ENCODE results near the gene HIRA. TPM values are rescaled to one million over a fixed set of nuclear protein-coding genes. Genes with fewer than 3 reads are reported as not detected.

HIRA gene
- total RNA-seq, 2 donors from 2014 or later, result 15.3 to 21.8 TPM

- Histone ChIP-seq H3K4me3 (no peak overlapping the region), H3K9me3 (no peaks in the 10 kb centered on the region), H3K27me3 (replicated peaks; ENCODE audit: insufficient read depth) (no peaks in the 10 kb centered on the region), H3K4me1 (replicated peaks) (no peaks in the 10 kb centered on the region), H3K36me3 (peaks cover 0 to 8% of the 10 kb centered on the region in 2 donors), H3K27ac (no peak overlapping the region)
- TF ChIP-seq POLR2A (IDR thresholded peaks at IDR 0.05) (no peak), CTCF (IDR thresholded peaks at IDR 0.05) (no peak), POLR2AphosphoS5 (IDR thresholded peaks at IDR 0.05) (no peak)
- WGBS, result 96% methylated on average over 6 of the region's 6 CpGs
- intact Hi-C loops (cut with DNase I), result no loop called here
- DNase-seq (ENCODE audit: low spot score), result no peak
Measured at GRCh38 chr22:19400881-19401280, 30.7 kb downstream of the HIRA start.

- Histone ChIP-seq H3K4me1 (replicated peaks) (no peaks in the 10 kb centered on the region), H3K27me3 (replicated peaks; ENCODE audit: insufficient read depth) (no peaks in the 10 kb centered on the region), H3K36me3 (peaks cover 0 to 9% of the 10 kb centered on the region in 2 donors), H3K4me3 (no peak overlapping the region), H3K9me3 (no peaks in the 10 kb centered on the region), H3K27ac (no peak overlapping the region)
- intact Hi-C loops (cut with DNase I), result no loop called here
- WGBS, result 89% methylated on average over 2 of the region's 2 CpGs
- no peak for DNase-seq (ENCODE audit: low spot score)
- TF ChIP-seq POLR2A (IDR thresholded peaks at IDR 0.05) (no peak), POLR2AphosphoS5 (IDR thresholded peaks at IDR 0.05) (no peak), CTCF (IDR thresholded peaks at IDR 0.05) (no peak)
Measured at GRCh38 chr22:19398652-19399051, 32.9 kb downstream of the HIRA start.

- Histone ChIP-seq H3K27me3 (replicated peaks; ENCODE audit: insufficient read depth) (no peaks in the 10 kb centered on the region), H3K4me1 (replicated peaks) (no peaks in the 10 kb centered on the region), H3K36me3 (peaks cover 0 to 11% of the 10 kb centered on the region in 2 donors), H3K4me3 (no peak overlapping the region), H3K27ac (no peak overlapping the region), H3K9me3 (no peaks in the 10 kb centered on the region)
- WGBS, result 76% methylated on average over 6 of the region's 6 CpGs
- TF ChIP-seq POLR2A (IDR thresholded peaks at IDR 0.05), result no peak
- TF ChIP-seq POLR2AphosphoS5 (IDR thresholded peaks at IDR 0.05), result no peak
- TF ChIP-seq CTCF (IDR thresholded peaks at IDR 0.05), result no peak
- DNase-seq (ENCODE audit: low spot score), result no peak
- intact Hi-C loops (cut with DNase I), result no loop called here
Measured at GRCh38 chr22:19398206-19398605, 33.3 kb downstream of the HIRA start.

GRCh38 chr22:19397734-19398104, 33.8 kb downstream of the HIRA start:
- Histone ChIP-seq H3K4me3 (no peak overlapping the region), H3K27ac (no peak overlapping the region), H3K27me3 (replicated peaks; ENCODE audit: insufficient read depth) (no peaks in the 10 kb centered on the region), H3K9me3 (no peaks in the 10 kb centered on the region), H3K4me1 (replicated peaks) (no peaks in the 10 kb centered on the region), H3K36me3 (peaks cover 0 to 11% of the 10 kb centered on the region in 2 donors)
- TF ChIP-seq POLR2AphosphoS5 (IDR thresholded peaks at IDR 0.05), result no peak
- no peak for TF ChIP-seq POLR2A (IDR thresholded peaks at IDR 0.05)
- TF ChIP-seq CTCF (IDR thresholded peaks at IDR 0.05), result no peak
- WGBS, result 74% methylated on average over 3 of the region's 3 CpGs
- intact Hi-C loops (cut with DNase I), result no loop called here
- DNase-seq (ENCODE audit: low spot score), result no peak

- intact Hi-C loops (cut with DNase I), result no loop called here
- peaks cover 0 to 11% of the 10 kb centered on the region in 2 donors for H3K36me3 ChIP-seq
- no peak overlapping the region for H3K4me3 ChIP-seq
Measured at GRCh38 chr22:19396934-19397733, 34.4 kb downstream of the HIRA start.

More at GRCh38 chr22:19396934-19397733, 34.4 kb downstream of the HIRA start:
- H3K9me3 ChIP-seq, result no peaks in the 10 kb centered on the region
- TF ChIP-seq POLR2A (IDR thresholded peaks at IDR 0.05) (no peak), CTCF (IDR thresholded peaks at IDR 0.05) (no peak), POLR2AphosphoS5 (IDR thresholded peaks at IDR 0.05) (no peak)
- H3K4me1 ChIP-seq (replicated peaks), result no peaks in the 10 kb centered on the region
- no peaks in the 10 kb centered on the region for H3K27me3 ChIP-seq (replicated peaks; ENCODE audit: insufficient read depth)
- WGBS, result 89% methylated on average over 6 of the region's 6 CpGs
- DNase-seq (ENCODE audit: low spot score), result no peak
- H3K27ac ChIP-seq, result no peak overlapping the region

Measured in prostate gland (tissue), 2 donors.